HFF-Myc (cell line): ENCODE measurements around the gene C19orf47.

Experiments
- DNase-seq: peaks from one replicate; pipeline ENCODE4 v3.0.0-alpha.2; 2011; ENCODE audit warnings: low read depth; ENCODE audit errors: extremely low read depth
- H3K4me3 ChIP-seq: replicated peaks from 2 replicates; pipeline ENCODE4 v1.5.1; 2011; ENCODE audit warnings: low read depth, mild to moderate bottlenecking, control low read depth, low read length
- CTCF ChIP-seq: IDR thresholded peaks from 2 replicates; pipeline ENCODE4 v1.5.1; 2012; ENCODE audit warnings: mild to moderate bottlenecking, low read depth, low read length, control low read depth; ENCODE audit errors: missing control alignments

The C19orf47 gene

GRCh38 chr19:40270362-40271089 lies 77.7 kb downstream of the C19orf47 start:
- DNase-seq = no peak
- H3K4me3 ChIP-seq = no peak overlapping the region
- no peak for TF ChIP-seq CTCF
